Liver (tissue), 9 donors: ENCODE measurements around the gene NRG3. TPM values are rescaled to one million over a fixed set of nuclear protein-coding genes. Genes with fewer than 3 reads are reported as not detected.

Source experiments
- DNase-seq: peaks from one replicate; pipeline ENCODE4 v3.0.0-alpha.2; 2017; ENCODE audit warnings: low spot score
- H3K27ac ChIP-seq, 2 donors: one replicate each; pipeline ENCODE4 v1.7.0; 2013; ENCODE audit warnings: inconsistent platforms in 2 of 2, low read length in 2 of 2, control low read depth in 1 of 2, low read depth in 1 of 2, mild to moderate bottlenecking in 1 of 2
- H3K27me3 ChIP-seq, 4 donors: one replicate each; pipeline versions ENCODE4 v1.6.1 to v1.7.0; 2013; ENCODE audit warnings: low read length in 3 of 4, inconsistent platforms in 1 of 4, mild to moderate bottlenecking in 1 of 4, moderate library complexity in 1 of 4; ENCODE audit not compliant: control insufficient read depth in 4 of 4, insufficient read depth in 4 of 4
- H3K36me3 ChIP-seq, 4 donors: one replicate each; pipeline versions ENCODE4 v1.6.1 to v1.7.0; 2013; ENCODE audit warnings: low read length in 3 of 4, mild to moderate bottlenecking in 3 of 4, low read depth in 1 of 4, moderate library complexity in 1 of 4; ENCODE audit not compliant: control insufficient read depth in 4 of 4, insufficient read depth in 3 of 4
- H3K4me1 ChIP-seq, 4 donors: one replicate each; pipeline versions ENCODE4 v1.6.1 to v1.7.0; 2013; ENCODE audit warnings: low read length in 3 of 4, mild to moderate bottlenecking in 3 of 4, moderate library complexity in 1 of 4; ENCODE audit not compliant: control insufficient read depth in 4 of 4, insufficient read depth in 4 of 4
- H3K4me3 ChIP-seq, 3 donors: one replicate each; pipeline versions ENCODE4 v1.6.1 to v1.7.0; 2013; ENCODE audit warnings: low read length in 3 of 3, control low read depth in 1 of 3, low read depth in 1 of 3, mild to moderate bottlenecking in 1 of 3
- H3K9ac ChIP-seq, 2 donors: one replicate each; pipeline ENCODE4 v1.7.0; 2013; ENCODE audit warnings: low read length in 2 of 2, mild to moderate bottlenecking in 2 of 2, moderate library complexity in 2 of 2, control low read depth in 1 of 2, low read depth in 1 of 2
- H3K9me3 ChIP-seq, 4 donors: one replicate each; pipeline versions ENCODE4 v1.6.1 to v1.7.0; 2013; ENCODE audit warnings: low read length in 3 of 4; ENCODE audit not compliant: control insufficient read depth in 4 of 4
- EGR1 ChIP-seq, 2 donors: IDR thresholded peaks; 2 replicates each; pipeline ENCODE4 v1.6.1; 2016 to 2018; ENCODE audit warnings: antibody characterized with exemption in 2 of 2, low read depth in 2 of 2
- FOXA1 ChIP-seq: IDR thresholded peaks from 2 replicates; pipeline ENCODE4 v1.6.1; 2016; ENCODE audit warnings: antibody characterized with exemption
- FOXA2 ChIP-seq: IDR thresholded peaks from 2 replicates; pipeline ENCODE4 v1.6.1; 2016; ENCODE audit warnings: antibody characterized with exemption
- HNF4A ChIP-seq, 2 donors: conservative IDR thresholded peaks; 2 replicates each; pipeline ENCODE4 v1.6.1; 2016; ENCODE audit warnings: antibody characterized with exemption in 2 of 2, mild to moderate bottlenecking in 2 of 2
- HNF4G ChIP-seq: IDR thresholded peaks from 2 replicates; pipeline ENCODE4 v1.6.1; 2016; ENCODE audit warnings: antibody characterized with exemption
- JUND ChIP-seq, 2 donors: IDR thresholded peaks; 2 replicates each; pipeline ENCODE4 v1.6.1; 2016; ENCODE audit warnings: antibody characterized with exemption in 2 of 2
- NR2F2 ChIP-seq: IDR thresholded peaks from 2 replicates; pipeline ENCODE4 v1.6.1; 2016; ENCODE audit warnings: antibody characterized with exemption
- RAD21 ChIP-seq, 2 donors: IDR thresholded peaks; 2 replicates each; pipeline ENCODE4 v1.6.1; 2016; ENCODE audit warnings: antibody characterized with exemption in 2 of 2, mild to moderate bottlenecking in 2 of 2
- RXRA ChIP-seq, 2 donors: IDR thresholded peaks; 2 replicates each; pipeline ENCODE4 v1.6.1; 2017 to 2018; ENCODE audit warnings: antibody characterized with exemption in 2 of 2, mild to moderate bottlenecking in 1 of 2
- SP1 ChIP-seq: IDR thresholded peaks from 2 replicates; pipeline ENCODE4 v1.6.1; 2018; ENCODE audit warnings: antibody characterized with exemption, mild to moderate bottlenecking
- TAF1 ChIP-seq: conservative IDR thresholded peaks from 2 replicates; pipeline ENCODE4 v1.6.1; 2016; ENCODE audit warnings: antibody characterized with exemption, mild to moderate bottlenecking
- YY1 ChIP-seq: IDR thresholded peaks from 2 replicates; pipeline ENCODE4 v1.6.1; 2016; ENCODE audit warnings: antibody characterized with exemption, mild to moderate bottlenecking
- WGBS: extraction: QIAGEN DNeasy Blood & Tissue Kit; methylation state at CpG from one replicate; pipeline ENCODE4 v1.1.7; 2013; 5-methylcytosine and 5-hydroxymethylcytosine counted together
- polyA plus RNA-seq, 2 donors: library from polyadenylated mRNA; stranded (reverse) in 1 of 2; unstranded in 1 of 2; fragments of 200-250 nt in 1 of 2; fragments of >200 nt in 1 of 2; fragmentation: Nextera tagmentation in 1 of 2; extraction: Ambion mirVana in 1 of 2; gene quantifications; one replicate each; pipeline versions ENCODE4 v1.2.1 to v1.2.3, GENCODE V29; 2013 to 2015
- total RNA-seq, 2 donors: library from RNA; depleted of rRNA; stranded (reverse); fragments of >200 nt; gene quantifications; one replicate each; pipeline ENCODE4 v1.2.3, GENCODE V29; 2014
- TF ChIP-seq, protein P1 (sequence below): fragments of 150-350 bp; IDR thresholded peaks from 2 replicates; pipeline ENCODE4 v1.5.1; 2017; ENCODE audit warnings: improper control_type of control experiment, low read depth, low read length; ENCODE audit not compliant: missing input control
- TF ChIP-seq, protein P2 (sequence below): IDR thresholded peaks from 2 replicates; pipeline ENCODE4 v1.6.1; 2016; ENCODE audit warnings: antibody characterized with exemption, mild to moderate bottlenecking
- TF ChIP-seq, protein P3 (sequence below): IDR thresholded peaks from 2 replicates; pipeline ENCODE4 v1.6.1; 2016; ENCODE audit warnings: antibody characterized with exemption
- TF ChIP-seq, protein P4 (sequence below): IDR thresholded peaks from 2 replicates; pipeline ENCODE4 v1.6.1; 2016; ENCODE audit warnings: antibody characterized with exemption
- TF ChIP-seq, protein P5 (sequence below): IDR thresholded peaks from 2 replicates; pipeline ENCODE4 v1.6.1; 2016; ENCODE audit warnings: antibody characterized with exemption
- donor health status: healthy.
- donor health status: healthy.
- donor health status: healthy.
- donor health status: healthy.
- donor health status: healthy.

Gene NRG3
- total and polyA plus RNA-seq, 4 donors, result 0.24 to 3.7 (median 0.38) TPM

DNA sequence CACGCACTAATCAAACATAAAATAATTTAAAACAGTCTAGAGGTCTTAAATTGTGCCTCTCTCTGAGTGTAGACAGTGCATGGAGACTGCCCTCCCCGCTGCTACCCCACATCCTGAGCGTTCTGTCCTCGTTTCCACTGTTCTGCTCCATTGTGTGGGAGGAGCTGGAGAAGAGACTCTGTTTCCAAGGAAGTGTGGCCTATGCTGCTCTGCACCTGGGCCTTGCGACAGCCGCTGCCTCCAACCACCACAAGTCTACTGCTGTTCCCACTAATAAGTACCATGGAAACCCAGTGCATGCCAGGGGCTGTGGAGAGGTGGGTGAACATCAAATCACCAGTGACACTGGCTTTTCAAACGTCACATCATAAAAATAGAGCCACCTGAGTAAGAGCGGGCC lies 19.6 kb downstream of the NRG3 start:
- no peak overlapping the region for H3K4me3 ChIP-seq
- no peaks in the 10 kb centered on the region for H3K9me3 ChIP-seq
- no peak for TF ChIP-seq TAF1
- TF ChIP-seq, protein P1, sequence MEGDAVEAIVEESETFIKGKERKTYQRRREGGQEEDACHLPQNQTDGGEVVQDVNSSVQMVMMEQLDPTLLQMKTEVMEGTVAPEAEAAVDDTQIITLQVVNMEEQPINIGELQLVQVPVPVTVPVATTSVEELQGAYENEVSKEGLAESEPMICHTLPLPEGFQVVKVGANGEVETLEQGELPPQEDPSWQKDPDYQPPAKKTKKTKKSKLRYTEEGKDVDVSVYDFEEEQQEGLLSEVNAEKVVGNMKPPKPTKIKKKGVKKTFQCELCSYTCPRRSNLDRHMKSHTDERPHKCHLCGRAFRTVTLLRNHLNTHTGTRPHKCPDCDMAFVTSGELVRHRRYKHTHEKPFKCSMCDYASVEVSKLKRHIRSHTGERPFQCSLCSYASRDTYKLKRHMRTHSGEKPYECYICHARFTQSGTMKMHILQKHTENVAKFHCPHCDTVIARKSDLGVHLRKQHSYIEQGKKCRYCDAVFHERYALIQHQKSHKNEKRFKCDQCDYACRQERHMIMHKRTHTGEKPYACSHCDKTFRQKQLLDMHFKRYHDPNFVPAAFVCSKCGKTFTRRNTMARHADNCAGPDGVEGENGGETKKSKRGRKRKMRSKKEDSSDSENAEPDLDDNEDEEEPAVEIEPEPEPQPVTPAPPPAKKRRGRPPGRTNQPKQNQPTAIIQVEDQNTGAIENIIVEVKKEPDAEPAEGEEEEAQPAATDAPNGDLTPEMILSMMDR, result no peak
- no peak for TF ChIP-seq SP1
- no peak for TF ChIP-seq NR2F2
- TF ChIP-seq FOXA1, result no peak
- TF ChIP-seq, protein P2, sequence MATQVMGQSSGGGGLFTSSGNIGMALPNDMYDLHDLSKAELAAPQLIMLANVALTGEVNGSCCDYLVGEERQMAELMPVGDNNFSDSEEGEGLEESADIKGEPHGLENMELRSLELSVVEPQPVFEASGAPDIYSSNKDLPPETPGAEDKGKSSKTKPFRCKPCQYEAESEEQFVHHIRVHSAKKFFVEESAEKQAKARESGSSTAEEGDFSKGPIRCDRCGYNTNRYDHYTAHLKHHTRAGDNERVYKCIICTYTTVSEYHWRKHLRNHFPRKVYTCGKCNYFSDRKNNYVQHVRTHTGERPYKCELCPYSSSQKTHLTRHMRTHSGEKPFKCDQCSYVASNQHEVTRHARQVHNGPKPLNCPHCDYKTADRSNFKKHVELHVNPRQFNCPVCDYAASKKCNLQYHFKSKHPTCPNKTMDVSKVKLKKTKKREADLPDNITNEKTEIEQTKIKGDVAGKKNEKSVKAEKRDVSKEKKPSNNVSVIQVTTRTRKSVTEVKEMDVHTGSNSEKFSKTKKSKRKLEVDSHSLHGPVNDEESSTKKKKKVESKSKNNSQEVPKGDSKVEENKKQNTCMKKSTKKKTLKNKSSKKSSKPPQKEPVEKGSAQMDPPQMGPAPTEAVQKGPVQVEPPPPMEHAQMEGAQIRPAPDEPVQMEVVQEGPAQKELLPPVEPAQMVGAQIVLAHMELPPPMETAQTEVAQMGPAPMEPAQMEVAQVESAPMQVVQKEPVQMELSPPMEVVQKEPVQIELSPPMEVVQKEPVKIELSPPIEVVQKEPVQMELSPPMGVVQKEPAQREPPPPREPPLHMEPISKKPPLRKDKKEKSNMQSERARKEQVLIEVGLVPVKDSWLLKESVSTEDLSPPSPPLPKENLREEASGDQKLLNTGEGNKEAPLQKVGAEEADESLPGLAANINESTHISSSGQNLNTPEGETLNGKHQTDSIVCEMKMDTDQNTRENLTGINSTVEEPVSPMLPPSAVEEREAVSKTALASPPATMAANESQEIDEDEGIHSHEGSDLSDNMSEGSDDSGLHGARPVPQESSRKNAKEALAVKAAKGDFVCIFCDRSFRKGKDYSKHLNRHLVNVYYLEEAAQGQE, result no peak
- TF ChIP-seq FOXA2, result no peak
- TF ChIP-seq, protein P3, sequence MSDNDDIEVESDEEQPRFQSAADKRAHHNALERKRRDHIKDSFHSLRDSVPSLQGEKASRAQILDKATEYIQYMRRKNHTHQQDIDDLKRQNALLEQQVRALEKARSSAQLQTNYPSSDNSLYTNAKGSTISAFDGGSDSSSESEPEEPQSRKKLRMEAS, result no peak
- no peak for TF ChIP-seq HNF4A (conservative IDR thresholded peaks at IDR 0.05)
- TF ChIP-seq, protein P4, sequence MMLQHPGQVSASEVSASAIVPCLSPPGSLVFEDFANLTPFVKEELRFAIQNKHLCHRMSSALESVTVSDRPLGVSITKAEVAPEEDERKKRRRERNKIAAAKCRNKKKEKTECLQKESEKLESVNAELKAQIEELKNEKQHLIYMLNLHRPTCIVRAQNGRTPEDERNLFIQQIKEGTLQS, result no peak
- no peak for TF ChIP-seq JUND (IDR thresholded peaks at IDR 0.05)
- H3K27me3 ChIP-seq, result no peaks in the 10 kb centered on the region
- no peak overlapping the region for H3K9ac ChIP-seq
- DNase-seq, result no peak
- WGBS, result 88% methylated on average over 8 of the region's 8 CpGs
- H3K27ac ChIP-seq, result no peak overlapping the region
- no peaks in the 10 kb centered on the region for H3K36me3 ChIP-seq
- no peaks in the 10 kb centered on the region for H3K4me1 ChIP-seq

DNA sequence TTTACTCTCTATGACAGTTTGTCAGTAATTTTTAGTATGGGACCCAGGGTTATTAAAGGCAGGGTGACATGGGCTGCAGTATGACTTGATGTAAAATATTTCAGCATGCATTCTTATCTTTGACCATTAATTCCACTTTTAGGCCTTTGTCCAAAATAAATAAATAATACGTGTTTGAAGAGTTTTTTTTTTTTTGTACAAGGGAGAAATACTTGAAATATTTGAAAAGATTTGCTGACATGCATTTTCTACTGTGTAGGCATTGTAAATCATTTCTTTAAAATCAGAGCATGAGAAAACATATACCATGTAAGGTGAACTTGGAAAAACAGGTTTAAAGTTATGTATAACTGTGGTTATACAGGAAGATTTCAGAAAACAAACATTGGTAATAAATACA lies 23.5 kb downstream of the NRG3 start:
- WGBS, result 25% methylated on average over 1 of the region's 1 CpG

DNA sequence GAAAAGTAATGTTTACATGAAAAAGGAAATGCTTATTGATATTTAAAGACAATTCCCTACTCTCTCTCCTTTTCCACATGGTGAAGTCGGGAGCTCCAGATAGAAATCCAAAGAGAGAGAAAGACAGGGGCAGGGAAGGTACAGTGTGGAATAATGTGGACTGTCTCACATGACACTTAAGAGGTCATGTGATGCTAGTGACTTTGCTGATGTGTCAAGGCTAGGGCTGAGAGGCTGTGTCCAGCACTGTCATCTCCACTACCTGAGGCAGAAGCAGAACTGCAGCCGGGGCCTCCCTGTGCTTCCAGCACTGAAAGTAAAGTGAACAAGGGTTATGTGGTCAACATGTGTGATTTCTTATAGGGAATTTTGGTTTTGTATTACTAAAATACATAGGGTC lies 26.0 kb downstream of the NRG3 start:
- no peaks in the 10 kb centered on the region for H3K4me1 ChIP-seq

More for the DNA sequence above, 23.5 kb downstream of the NRG3 start:
- no peaks in the 10 kb centered on the region for H3K36me3 ChIP-seq
- no peaks in the 10 kb centered on the region for H3K4me1 ChIP-seq
- no peak for TF ChIP-seq JUND (IDR thresholded peaks at IDR 0.05)
- TF ChIP-seq, protein P3, result no peak
- no peak for TF ChIP-seq NR2F2
- no peak overlapping the region for H3K4me3 ChIP-seq
- no peaks in the 10 kb centered on the region for H3K27me3 ChIP-seq
- no peaks in the 10 kb centered on the region for H3K9me3 ChIP-seq
- DNase-seq, result no peak
- H3K27ac ChIP-seq, result no peak overlapping the region
- H3K9ac ChIP-seq, result no peak overlapping the region

More for the DNA sequence above, 26.0 kb downstream of the NRG3 start:
- TF ChIP-seq YY1 (no peak), EGR1 (IDR thresholded peaks at IDR 0.05; ENCODE audit: low read depth in 2 of 2) (no peak), JUND (IDR thresholded peaks at IDR 0.05) (no peak), TAF1 (no peak), SP1 (no peak), RAD21 (IDR thresholded peaks at IDR 0.05) (no peak), FOXA1 (no peak), HNF4G (no peak), RXRA (IDR thresholded peaks at IDR 0.05) (no peak)
- TF ChIP-seq, protein P5, sequence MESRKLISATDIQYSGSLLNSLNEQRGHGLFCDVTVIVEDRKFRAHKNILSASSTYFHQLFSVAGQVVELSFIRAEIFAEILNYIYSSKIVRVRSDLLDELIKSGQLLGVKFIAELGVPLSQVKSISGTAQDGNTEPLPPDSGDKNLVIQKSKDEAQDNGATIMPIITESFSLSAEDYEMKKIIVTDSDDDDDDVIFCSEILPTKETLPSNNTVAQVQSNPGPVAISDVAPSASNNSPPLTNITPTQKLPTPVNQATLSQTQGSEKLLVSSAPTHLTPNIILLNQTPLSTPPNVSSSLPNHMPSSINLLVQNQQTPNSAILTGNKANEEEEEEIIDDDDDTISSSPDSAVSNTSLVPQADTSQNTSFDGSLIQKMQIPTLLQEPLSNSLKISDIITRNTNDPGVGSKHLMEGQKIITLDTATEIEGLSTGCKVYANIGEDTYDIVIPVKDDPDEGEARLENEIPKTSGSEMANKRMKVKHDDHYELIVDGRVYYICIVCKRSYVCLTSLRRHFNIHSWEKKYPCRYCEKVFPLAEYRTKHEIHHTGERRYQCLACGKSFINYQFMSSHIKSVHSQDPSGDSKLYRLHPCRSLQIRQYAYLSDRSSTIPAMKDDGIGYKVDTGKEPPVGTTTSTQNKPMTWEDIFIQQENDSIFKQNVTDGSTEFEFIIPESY, result no peak
- TF ChIP-seq, protein P4, result no peak
- Histone ChIP-seq H3K27ac (no peak overlapping the region), H3K36me3 (no peaks in the 10 kb centered on the region), H3K9ac (no peak overlapping the region), H3K4me3 (no peak overlapping the region), H3K9me3 (no peaks in the 10 kb centered on the region), H3K27me3 (no peaks in the 10 kb centered on the region)
- DNase-seq, result no peak
- WGBS, result 92% methylated on average over 2 of the region's 2 CpGs
